VCaP (cell line): ENCODE results near the gene GIMAP8.

Experiments used
- H3K27ac ChIP-seq: fragments of 450-650 bp; 2 replicates; pipeline ENCODE4 v1.5.1; 2017
- CTCF ChIP-seq: fragments of 450-650 bp; conservative IDR thresholded peaks from 2 replicates; pipeline ENCODE4 v1.5.1; 2017; ENCODE audit warnings: mild to moderate bottlenecking, moderate library complexity

Gene GIMAP8

DNA sequence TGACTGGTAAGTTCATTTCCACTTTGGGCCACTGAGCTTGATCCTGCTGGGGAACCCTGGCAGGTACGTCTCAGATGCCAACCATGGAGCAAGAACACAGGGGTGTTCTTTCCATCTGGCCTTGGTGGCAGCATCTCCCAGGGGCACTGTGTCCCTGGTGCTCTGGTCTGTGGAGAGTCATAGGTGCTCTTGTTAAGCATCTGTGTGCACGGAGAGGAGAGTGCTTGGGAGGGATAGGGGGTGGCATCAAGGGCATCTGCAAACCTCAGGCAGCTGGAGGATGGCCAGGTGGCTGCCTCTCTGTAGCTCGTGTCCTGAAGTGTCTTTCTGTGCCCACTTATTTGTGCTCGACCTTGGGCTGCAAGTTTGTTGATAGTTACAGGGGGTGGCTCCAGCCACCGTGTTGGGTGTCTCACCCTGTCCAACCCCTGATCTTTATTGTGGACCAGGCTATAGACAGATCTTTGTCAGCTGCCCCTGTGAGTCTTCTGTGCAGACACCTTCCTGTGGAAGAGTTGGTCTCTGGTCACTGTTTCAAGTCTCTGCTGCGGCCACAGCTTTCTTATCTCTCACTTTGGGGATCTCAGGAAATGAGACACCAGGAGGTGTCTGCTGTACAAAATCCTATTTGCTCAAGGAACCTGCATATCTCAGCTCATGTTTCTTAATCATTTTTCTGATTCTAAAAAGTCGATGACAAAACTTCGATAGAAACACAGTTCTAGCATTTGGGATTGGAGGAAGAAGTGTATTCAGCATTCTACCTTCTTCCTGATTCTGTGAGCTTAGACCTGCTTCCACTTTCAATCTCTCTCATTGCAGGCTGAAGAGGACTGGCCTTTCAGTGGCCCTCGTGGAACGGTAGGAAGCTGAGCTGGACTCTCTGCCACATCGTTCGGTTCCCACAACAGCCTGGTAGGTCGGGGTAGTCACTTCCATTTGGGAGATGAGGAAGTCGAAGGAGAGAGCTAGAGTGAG is 17.2 kb upstream of the GIMAP8 start:
- no peak overlapping the region for H3K27ac ChIP-seq
- no peak for TF ChIP-seq CTCF

DNA sequence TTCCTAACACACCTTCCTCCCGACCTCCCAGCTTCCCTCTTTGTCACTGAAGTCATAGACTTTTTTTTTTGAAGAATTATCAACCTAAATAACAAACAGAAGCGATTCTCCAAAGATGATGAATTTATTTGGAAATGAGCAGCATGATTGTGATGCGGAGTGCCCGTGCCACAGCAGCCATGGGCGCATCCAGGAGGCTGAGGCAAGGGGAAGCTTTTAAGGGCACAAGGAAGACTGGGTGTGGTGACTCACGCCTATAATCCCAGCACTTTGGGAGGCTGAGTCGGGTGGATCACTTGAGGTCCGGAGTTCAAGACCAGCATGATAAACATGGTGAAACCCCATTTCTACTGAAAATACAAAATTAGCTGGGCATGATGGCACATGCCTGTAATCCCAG is 16.2 kb upstream of the GIMAP8 start:
- no peak for TF ChIP-seq CTCF

GRCh38 chr7:150435047-150435389 is 15.4 kb upstream of the GIMAP8 start:
- TF ChIP-seq CTCF, result no peak
- no peak overlapping the region for H3K27ac ChIP-seq

More for the DNA sequence above, 16.2 kb upstream of the GIMAP8 start:
- H3K27ac ChIP-seq, result no peak overlapping the region

DNA sequence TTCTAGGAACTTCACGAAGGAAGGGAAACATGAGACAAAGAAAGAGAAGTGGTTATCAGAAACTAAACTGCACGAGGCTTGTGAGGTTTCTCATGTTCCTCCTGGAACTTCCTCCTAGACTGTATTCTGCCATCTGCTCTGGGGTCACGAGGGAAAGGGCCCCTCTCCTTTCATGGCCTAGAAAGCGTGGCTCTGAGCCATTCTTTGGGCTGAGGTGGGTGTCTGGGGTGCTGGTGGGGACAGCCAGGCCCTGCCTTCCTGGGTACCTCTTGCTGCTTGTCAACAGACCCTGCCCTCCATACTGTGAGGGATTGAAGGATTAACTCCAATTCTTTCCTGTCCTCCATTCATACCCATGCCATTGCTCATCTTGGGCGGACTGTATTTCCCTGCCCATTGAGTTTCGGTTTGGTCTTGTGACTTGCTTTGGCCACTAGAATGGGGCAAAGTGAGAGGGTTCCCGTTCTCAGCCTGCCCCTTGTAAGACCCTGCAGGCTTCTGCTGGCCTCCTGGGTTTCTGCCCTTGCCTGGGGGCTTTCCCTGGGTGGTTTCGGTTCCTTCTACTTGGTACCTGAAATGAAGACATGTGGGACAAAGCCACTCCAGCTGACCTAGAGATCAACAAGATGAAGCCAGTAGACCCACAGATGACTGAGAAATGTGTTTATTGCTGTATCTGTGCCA is 14.9 kb upstream of the GIMAP8 start:
- TF ChIP-seq CTCF, result no peak
- no peak overlapping the region for H3K27ac ChIP-seq

DNA sequence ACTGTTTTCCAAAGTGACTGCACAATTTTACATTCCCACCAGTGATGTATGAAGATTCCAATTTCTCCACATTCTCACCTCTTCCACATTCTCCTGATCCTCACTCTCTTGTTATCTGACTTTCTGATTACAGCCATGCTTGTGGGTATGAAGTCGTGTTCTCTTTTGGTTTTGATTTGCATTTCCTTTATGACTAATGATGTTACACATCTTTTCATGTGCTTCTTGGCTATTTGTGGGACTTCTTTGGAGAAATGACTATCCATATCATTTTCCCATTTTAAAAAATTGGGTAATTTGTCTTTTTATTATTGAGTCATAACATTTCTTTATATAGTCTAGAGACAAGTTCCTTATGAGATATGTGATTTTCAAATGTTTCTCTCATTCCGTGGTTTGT is 10.5 kb upstream of the GIMAP8 start:
- TF ChIP-seq CTCF, result no peak
- no peak overlapping the region for H3K27ac ChIP-seq

GRCh38 chr7:150441524-150441923 is 8.9 kb upstream of the GIMAP8 start:
- H3K27ac ChIP-seq, result no peak overlapping the region
- TF ChIP-seq CTCF, result no peak

DNA sequence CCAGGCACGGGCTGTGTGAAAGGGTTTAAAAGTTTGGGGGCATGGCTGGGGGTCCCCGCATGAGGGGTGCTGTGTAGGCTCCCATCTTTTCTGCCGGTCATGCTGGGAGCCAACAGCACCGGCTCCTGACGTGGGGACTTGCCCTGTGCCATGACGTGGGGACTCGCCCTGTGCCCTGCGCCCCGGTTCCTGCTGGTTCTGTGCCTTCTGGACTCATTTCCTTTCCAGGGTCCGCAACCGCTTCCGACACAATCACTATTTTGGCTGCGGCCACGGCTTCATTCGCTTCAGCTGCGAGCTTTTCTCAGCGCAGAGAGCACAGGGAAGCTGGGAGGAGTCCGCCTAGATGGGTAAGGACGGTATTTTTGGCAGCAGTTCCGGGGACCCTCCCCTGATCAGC is 7.6 kb upstream of the GIMAP8 start:
- no peak for TF ChIP-seq CTCF
- no peak overlapping the region for H3K27ac ChIP-seq
